Measurements from ENCODE around the gene CTDNEP1.

DNA sequence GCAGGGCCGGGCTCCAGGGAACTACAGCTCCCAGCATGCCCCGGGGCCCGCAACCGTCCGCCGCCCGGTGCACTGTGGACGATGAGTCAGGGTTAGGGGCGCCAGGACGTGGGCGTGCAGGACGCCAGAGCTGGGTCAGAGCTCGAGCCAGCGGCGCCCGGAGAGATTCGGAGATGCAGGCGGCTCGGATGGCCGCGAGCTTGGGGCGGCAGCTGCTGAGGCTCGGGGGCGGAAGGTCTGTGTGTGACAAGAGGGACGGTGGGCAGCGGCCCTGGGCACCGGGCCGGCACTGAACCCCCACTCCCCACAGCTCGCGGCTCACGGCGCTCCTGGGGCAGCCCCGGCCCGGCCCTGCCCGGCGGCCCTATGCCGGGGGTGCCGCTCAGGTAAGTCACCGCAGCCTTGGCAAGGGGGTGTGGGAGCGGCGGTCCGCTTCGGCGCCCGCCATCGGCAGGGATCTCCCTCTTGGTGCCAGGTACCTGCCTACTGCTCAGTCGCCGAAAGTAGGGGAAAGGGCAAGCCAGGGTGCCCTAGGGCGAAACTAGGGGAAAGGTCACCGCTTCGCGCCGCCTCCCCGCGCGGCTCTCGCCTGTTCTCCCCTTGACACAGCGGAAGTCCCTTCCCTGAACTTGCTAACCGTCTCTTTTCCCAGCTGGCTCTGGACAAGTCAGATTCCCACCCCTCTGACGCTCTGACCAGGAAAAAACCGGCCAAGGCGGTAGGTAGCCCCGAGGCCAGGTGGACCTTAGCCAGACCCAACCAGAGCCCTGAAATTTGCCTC is 31.5 kb downstream of the CTDNEP1 start, which contains the start of the genes ACADVL and DLG4:
- TF ChIP-seq, protein P1, sequence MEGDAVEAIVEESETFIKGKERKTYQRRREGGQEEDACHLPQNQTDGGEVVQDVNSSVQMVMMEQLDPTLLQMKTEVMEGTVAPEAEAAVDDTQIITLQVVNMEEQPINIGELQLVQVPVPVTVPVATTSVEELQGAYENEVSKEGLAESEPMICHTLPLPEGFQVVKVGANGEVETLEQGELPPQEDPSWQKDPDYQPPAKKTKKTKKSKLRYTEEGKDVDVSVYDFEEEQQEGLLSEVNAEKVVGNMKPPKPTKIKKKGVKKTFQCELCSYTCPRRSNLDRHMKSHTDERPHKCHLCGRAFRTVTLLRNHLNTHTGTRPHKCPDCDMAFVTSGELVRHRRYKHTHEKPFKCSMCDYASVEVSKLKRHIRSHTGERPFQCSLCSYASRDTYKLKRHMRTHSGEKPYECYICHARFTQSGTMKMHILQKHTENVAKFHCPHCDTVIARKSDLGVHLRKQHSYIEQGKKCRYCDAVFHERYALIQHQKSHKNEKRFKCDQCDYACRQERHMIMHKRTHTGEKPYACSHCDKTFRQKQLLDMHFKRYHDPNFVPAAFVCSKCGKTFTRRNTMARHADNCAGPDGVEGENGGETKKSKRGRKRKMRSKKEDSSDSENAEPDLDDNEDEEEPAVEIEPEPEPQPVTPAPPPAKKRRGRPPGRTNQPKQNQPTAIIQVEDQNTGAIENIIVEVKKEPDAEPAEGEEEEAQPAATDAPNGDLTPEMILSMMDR (IDR thresholded peaks at IDR 0.05), result no peak
- peak; percentile 92 to 93 (median 93) for TF ChIP-seq POLR2A (IDR thresholded peaks at IDR 0.05)
